K562 (cell line): ENCODE results near the gene COL23A1. TPM values are rescaled to one million over a fixed set of nuclear protein-coding genes. Genes with fewer than 3 reads are reported as not detected.

ENCODE experiments used
- ATAC-seq: fragments of 200-7000 bp; cut with Tn5 transposase; 3 replicates; pipeline ENCODE4 v1.9.1; 2020; ENCODE audit warnings: moderate library complexity
- BruUV-seq: library from RNA; stranded (reverse); fragments of 400-500 nt; replicated peaks from 2 replicates; lab custom pipeline; 2021; lab: Mats Ljungman, UMichigan
- CTCF ChIA-PET: fragments of 300-600 bp; formaldehyde crosslinking; extraction: SDS; loops from one replicate; lab custom pipeline; 2021; ENCODE audit warnings: low intra/inter-chr PET ratio; lab: Yijun Ruan, JAX
- POLR2A ChIA-PET: fragments of 300-600, 350-650 bp; sonication (Branson Sonifier 250); formaldehyde crosslinking; extraction: SDS; loops from one replicate; lab custom pipeline; 2021; ENCODE audit warnings: antibody characterized with exemption, inconsistent platforms; lab: Yijun Ruan, JAX
- DNase-seq, 4 experiments: peaks; one replicate each; pipeline versions ENCODE4 v3.0.0 to v3.0.0-alpha.2; 2011 to 2018; ENCODE audit warnings: low spot score in 3 of 4, mixed read lengths in 3 of 4; ENCODE audit errors: extremely low read depth in 1 of 4
- FAIRE-seq: peaks from 2 replicates; lab custom pipeline; 2011; peaks lifted over from hg19 to GRCh38; lab: Jason Lieb, UNC
- H2AFZ ChIP-seq: 2 replicates; pipeline ENCODE4 v1.6.0; 2011; ENCODE audit warnings: low read depth, low read length, control low read depth, inconsistent platforms
- H3K27ac ChIP-seq: fragments of 200-600 bp; 3 replicates; pipeline ENCODE4 v1.8.0; 2011; ENCODE audit warnings: low read depth, mild to moderate bottlenecking, control low read depth, inconsistent platforms, low read length, moderate library complexity, mixed read lengths; ENCODE audit errors: extremely low read depth
- H3K27me3 ChIP-seq, 2 experiments: fragments of 300-600 bp in 1 of 2; 2 replicates in 1 of 2; 3 replicates in 1 of 2; pipeline versions ENCODE4 v1.6.0 to v1.8.0; 2011; ENCODE audit warnings: inconsistent platforms in 2 of 2, low read length in 2 of 2, mild to moderate bottlenecking in 1 of 2, mixed read lengths in 1 of 2, moderate library complexity in 1 of 2; ENCODE audit not compliant: control insufficient read depth in 2 of 2, insufficient read depth in 2 of 2
- H3K36me3 ChIP-seq: fragments of 300-600 bp; 3 replicates; pipeline ENCODE4 v1.8.0; 2011; ENCODE audit warnings: mild to moderate bottlenecking, low read length, inconsistent platforms; ENCODE audit not compliant: control insufficient read depth, insufficient read depth
- H3K4me1 ChIP-seq, 2 experiments: fragments of 200-600 bp in 1 of 2; replicated peaks in 1 of 2; 2 replicates in 1 of 2; 3 replicates in 1 of 2; pipeline versions ENCODE4 v1.5.1 to v1.8.0; 2011; ENCODE audit warnings: inconsistent platforms in 2 of 2, low read length in 2 of 2, mild to moderate bottlenecking in 1 of 2, mixed read lengths in 1 of 2, moderate library complexity in 1 of 2; ENCODE audit not compliant: control insufficient read depth in 2 of 2, insufficient read depth in 2 of 2
- H3K4me2 ChIP-seq: 2 replicates; pipeline ENCODE4 v1.6.1; 2011; ENCODE audit warnings: low read length, control low read depth, inconsistent platforms, mixed read lengths; ENCODE audit not compliant: insufficient read depth
- H3K4me3 ChIP-seq: fragments of 200-600 bp; sonication (generic), shearing (Covaris generic); 2 replicates; pipeline ENCODE4 v1.5.1; 2016; ENCODE audit warnings: control low read depth, inconsistent platforms
- H3K79me2 ChIP-seq: fragments of 200-600 bp; 3 replicates; pipeline ENCODE4 v1.8.0; 2011; ENCODE audit warnings: low read length, inconsistent platforms; ENCODE audit not compliant: control insufficient read depth, insufficient read depth
- H3K9ac ChIP-seq, 2 experiments: 2 replicates each; pipeline versions ENCODE4 v1.6.0 to v1.6.1; 2011; ENCODE audit warnings: low read depth in 2 of 2, low read length in 2 of 2, control low read depth in 1 of 2, inconsistent platforms in 1 of 2, mild to moderate bottlenecking in 1 of 2, mixed read lengths in 1 of 2; ENCODE audit not compliant: insufficient read depth in 1 of 2
- H3K9me1 ChIP-seq: one replicate; pipeline ENCODE4 v1.6.0; 2011; ENCODE audit warnings: inconsistent platforms, mild to moderate bottlenecking, low read length, moderate library complexity; ENCODE audit not compliant: control insufficient read depth, insufficient read depth
- H3K9me3 ChIP-seq: replicated peaks from 2 replicates; pipeline ENCODE4 v1.5.1; 2011; ENCODE audit warnings: low read depth, low read length, inconsistent platforms; ENCODE audit not compliant: control insufficient read depth, insufficient read depth
- H4K20me1 ChIP-seq: replicated peaks from 2 replicates; pipeline ENCODE4 v1.6.1; 2011; ENCODE audit warnings: low read length, inconsistent platforms, mixed read lengths; ENCODE audit not compliant: control insufficient read depth, insufficient read depth
- ATF4 ChIP-seq: fragments of 450-650 bp; formaldehyde crosslinking; IDR thresholded peaks from 2 replicates; pipeline ENCODE4 v1.4.0; 2022; ENCODE audit warnings: mild to moderate bottlenecking, moderate library complexity
- PHF8 ChIP-seq: fragments of 200-600 bp; sonication (generic); IDR thresholded peaks from 2 replicates; pipeline ENCODE4 v1.6.1; 2012; ENCODE audit warnings: mixed run types, mild to moderate bottlenecking, inconsistent platforms, low read length, moderate library complexity, borderline replicate concordance
- SUPT5H ChIP-seq: fragments of 450-650 bp; IDR thresholded peaks from 2 replicates; pipeline ENCODE4 v1.6.1; 2016
- ZNF444 ChIP-seq: fragments of 250-450 bp; sonication (Bioruptor Pico); IDR thresholded peaks from 2 replicates; pipeline ENCODE4 v1.4.0; 2020; ENCODE audit warnings: mild to moderate bottlenecking, moderate library complexity
- ZNF668 ChIP-seq: fragments of 250-450 bp; sonication (Bioruptor Pico); IDR thresholded peaks from 2 replicates; pipeline ENCODE4 v1.8.0; 2022; ENCODE audit warnings: mild to moderate bottlenecking, inconsistent platforms
- WGBS: fragments of 100-300 bp; shearing (Covaris generic); methylation state at CpG from one replicate; pipeline ENCODE4 v1.1.6; 2016; ENCODE audit warnings: low coverage, mixed read lengths; ENCODE audit not compliant: insufficient coverage; ENCODE audit errors: missing lambda C conversion rate; 5-methylcytosine and 5-hydroxymethylcytosine counted together
- in situ Hi-C: fragments of 300-500 bp; cut with MboI; formaldehyde crosslinking; loops from 4 replicates; pipeline ENCODE4 v1.15.0; 2018; ENCODE audit warnings: inconsistent platforms, mixed read lengths
- intact Hi-C: fragments of 100-400 bp; cut with micrococcal nuclease; formaldehyde crosslinking; loops from 2 replicates; pipeline ENCODE4 v1.14.2; 2022
- polyA plus RNA-seq, 8 experiments: library from polyadenylated mRNA; depleted of rRNA in 4 of 8; stranded (reverse) in 5 of 8; unstranded in 3 of 8; fragments of >200 nt; fragmentation: Nextera tagmentation in 2 of 8; fragmentation: Illumina TruSeq in 1 of 8; extraction: Ambion mirVana in 2 of 8; extraction: Trizol in 1 of 8; gene quantifications; 2 replicates each; pipeline versions ENCODE4 v1.2.1 to v1.2.3, GENCODE V29; 2011 to 2014; ENCODE audit warnings: inconsistent platforms in 1 of 8, missing spikeins in 1 of 8
- total RNA-seq, 7 experiments: library from RNA; depleted of rRNA in 6 of 7; stranded (reverse); fragments of >200 nt in 6 of 7; fragmentation: Illumina TruSeq in 2 of 7; extraction: Trizol in 2 of 7; gene quantifications; 2 replicates each; pipeline versions ENCODE4 v1.2.1 to v1.2.3, GENCODE V29; 2011 to 2021; ENCODE audit warnings: low replicate concordance in 1 of 7
- TF ChIP-seq, protein P1 (sequence below): fragments of 200-400 bp; formaldehyde crosslinking; IDR thresholded peaks from 2 replicates; pipeline ENCODE4 v1.6.1; 2017; ENCODE audit warnings: mild to moderate bottlenecking, low read depth, low read length, moderate library complexity
- TF ChIP-seq, protein P2 (sequence below): fragments of 200-800 bp; sonication (Bioruptor generic); IDR thresholded peaks from 2 replicates; pipeline ENCODE4 v1.6.1; 2017; ENCODE audit warnings: missing genetic modification characterization, missing compliant biosample characterization

The COL23A1 gene
- total and polyA plus RNA-seq, 9 of the 15 experiments (the other 6 are each of a cell fraction or from before 2014, with no cell fraction given): 0.09 TPM; not detected in 8

- TF ChIP-seq ZNF444 (CRISPR knock-in tag) (no peak), ZNF668 (no peak), ATF4 (CRISPR knock-in tag) (no peak)
Measured at GRCh38 chr5:178368274-178368673, 221.9 kb downstream of the COL23A1 start (continued).

- intact Hi-C loops (no loop called here), in situ Hi-C loops (no loop called here)
- no peak overlapping the region for H3K9ac ChIP-seq
- H3K4me2 ChIP-seq: no peak overlapping the region
- TF ChIP-seq, protein P1, sequence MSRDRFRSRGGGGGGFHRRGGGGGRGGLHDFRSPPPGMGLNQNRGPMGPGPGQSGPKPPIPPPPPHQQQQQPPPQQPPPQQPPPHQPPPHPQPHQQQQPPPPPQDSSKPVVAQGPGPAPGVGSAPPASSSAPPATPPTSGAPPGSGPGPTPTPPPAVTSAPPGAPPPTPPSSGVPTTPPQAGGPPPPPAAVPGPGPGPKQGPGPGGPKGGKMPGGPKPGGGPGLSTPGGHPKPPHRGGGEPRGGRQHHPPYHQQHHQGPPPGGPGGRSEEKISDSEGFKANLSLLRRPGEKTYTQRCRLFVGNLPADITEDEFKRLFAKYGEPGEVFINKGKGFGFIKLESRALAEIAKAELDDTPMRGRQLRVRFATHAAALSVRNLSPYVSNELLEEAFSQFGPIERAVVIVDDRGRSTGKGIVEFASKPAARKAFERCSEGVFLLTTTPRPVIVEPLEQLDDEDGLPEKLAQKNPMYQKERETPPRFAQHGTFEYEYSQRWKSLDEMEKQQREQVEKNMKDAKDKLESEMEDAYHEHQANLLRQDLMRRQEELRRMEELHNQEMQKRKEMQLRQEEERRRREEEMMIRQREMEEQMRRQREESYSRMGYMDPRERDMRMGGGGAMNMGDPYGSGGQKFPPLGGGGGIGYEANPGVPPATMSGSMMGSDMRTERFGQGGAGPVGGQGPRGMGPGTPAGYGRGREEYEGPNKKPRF: no peak
- TF ChIP-seq PHF8 (no peak), SUPT5H (no peak)
- TF ChIP-seq, protein P2, sequence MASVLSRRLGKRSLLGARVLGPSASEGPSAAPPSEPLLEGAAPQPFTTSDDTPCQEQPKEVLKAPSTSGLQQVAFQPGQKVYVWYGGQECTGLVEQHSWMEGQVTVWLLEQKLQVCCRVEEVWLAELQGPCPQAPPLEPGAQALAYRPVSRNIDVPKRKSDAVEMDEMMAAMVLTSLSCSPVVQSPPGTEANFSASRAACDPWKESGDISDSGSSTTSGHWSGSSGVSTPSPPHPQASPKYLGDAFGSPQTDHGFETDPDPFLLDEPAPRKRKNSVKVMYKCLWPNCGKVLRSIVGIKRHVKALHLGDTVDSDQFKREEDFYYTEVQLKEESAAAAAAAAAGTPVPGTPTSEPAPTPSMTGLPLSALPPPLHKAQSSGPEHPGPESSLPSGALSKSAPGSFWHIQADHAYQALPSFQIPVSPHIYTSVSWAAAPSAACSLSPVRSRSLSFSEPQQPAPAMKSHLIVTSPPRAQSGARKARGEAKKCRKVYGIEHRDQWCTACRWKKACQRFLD (CRISPR knock-in tag): no peak
- no peaks in the 10 kb centered on the region for H3K9me3 ChIP-seq
- H3K9me1 ChIP-seq: no peaks in the 10 kb centered on the region
- no peak for ATAC-seq
- WGBS: 7% methylated on average over 12 of the region's 12 CpGs
- no peaks in the 10 kb centered on the region for H3K36me3 ChIP-seq
- H3K79me2 ChIP-seq: no peaks in the 10 kb centered on the region
- FAIRE-seq: no peak
- H3K27ac ChIP-seq: no peak overlapping the region
- ChIA-PET CTCF (no interaction called here), POLR2A (interaction anchor here (0.8 kb wide), 1 partner anchor 18 kb away, joined by 5 read pairs; no protein-coding TSS in a partner anchor)
- H3K4me3 ChIP-seq: no peak overlapping the region
- H2AFZ ChIP-seq: no peak overlapping the region
- peaks cover 0 to 7% of the 10 kb centered on the region in 2 experiments; a peak in 1 of 5 replicates for H3K4me1 ChIP-seq
- no peaks in the 10 kb centered on the region; the same call in 1 of the 2 replicates for H4K20me1 ChIP-seq
- H3K27me3 ChIP-seq: peaks cover 24 to 78% of the 10 kb centered on the region in 2 experiments; a peak in 4 of 5 replicates
- BruUV-seq: no TSS peak
- no peak for DNase-seq
Measured at GRCh38 chr5:178367736-178368120, 222.5 kb downstream of the COL23A1 start.
